ENCODE results near the gene TNFRSF8. TPM values are rescaled to one million over a fixed set of nuclear protein-coding genes. Genes with fewer than 3 reads are reported as not detected.

The TNFRSF8 gene
- total RNA-seq, 3 donors from 2014 or later (not counting 1 experiment from before 2014, with no cell fraction given): 0.34 to 1.7 (median 0.50) TPM

DNA sequence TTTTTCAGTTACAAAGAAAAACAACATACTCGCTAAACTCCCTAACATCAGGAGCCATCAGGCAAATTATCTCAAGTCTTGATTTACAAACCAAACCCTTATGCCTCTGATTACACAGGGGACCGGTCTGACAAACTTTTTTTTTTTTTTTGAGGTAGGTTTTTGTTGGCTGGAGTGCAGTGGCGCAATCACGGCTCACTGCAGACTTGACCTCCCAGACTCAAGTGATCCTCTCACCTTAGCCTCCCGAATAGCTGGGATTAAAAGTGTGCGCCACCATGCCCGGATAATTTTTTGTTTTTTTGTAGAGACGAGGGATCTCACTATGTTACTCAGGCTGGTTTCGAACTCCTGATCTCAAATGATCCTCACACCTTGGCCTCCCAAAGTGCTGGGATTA lies 47.6 kb upstream of the TNFRSF8 start:
- Histone ChIP-seq H3K27ac (ENCODE audit: low read length) (no peak overlapping the region), H3K27me3 (ENCODE audit: control insufficient read depth, insufficient read depth, low read length) (no peaks in the 10 kb centered on the region), H3K9me3 (ENCODE audit: control insufficient read depth, insufficient read depth, low read length) (no peaks in the 10 kb centered on the region), H3K36me3 (ENCODE audit: control insufficient read depth, insufficient read depth, low read length) (peaks cover 25% of the 10 kb centered on the region), H3K4me3 (ENCODE audit: low read length) (no peak overlapping the region), H3K4me1 (ENCODE audit: control insufficient read depth, insufficient read depth, low read length) (peaks cover 14% of the 10 kb centered on the region)
- Mint-ChIP-seq H3K4me3 (no peak overlapping the region), H3K9me3 (no peaks in the 10 kb centered on the region), H3K36me3 (no peaks in the 10 kb centered on the region), H3K27me3 (ENCODE audit: low read depth in 2 of 2) (no peaks in the 10 kb centered on the region), H3K27ac (no peak overlapping the region), H3K4me1 (peaks cover 6 to 19% of the 10 kb centered on the region in 2 donors)
- intact Hi-C loops (cut with micrococcal nuclease): no loop called here
- ATAC-seq: no peak
- 93% methylated on average over 8 of the region's 9 CpGs for WGBS (ENCODE audit: insufficient coverage)
- TF ChIP-seq, protein P1, sequence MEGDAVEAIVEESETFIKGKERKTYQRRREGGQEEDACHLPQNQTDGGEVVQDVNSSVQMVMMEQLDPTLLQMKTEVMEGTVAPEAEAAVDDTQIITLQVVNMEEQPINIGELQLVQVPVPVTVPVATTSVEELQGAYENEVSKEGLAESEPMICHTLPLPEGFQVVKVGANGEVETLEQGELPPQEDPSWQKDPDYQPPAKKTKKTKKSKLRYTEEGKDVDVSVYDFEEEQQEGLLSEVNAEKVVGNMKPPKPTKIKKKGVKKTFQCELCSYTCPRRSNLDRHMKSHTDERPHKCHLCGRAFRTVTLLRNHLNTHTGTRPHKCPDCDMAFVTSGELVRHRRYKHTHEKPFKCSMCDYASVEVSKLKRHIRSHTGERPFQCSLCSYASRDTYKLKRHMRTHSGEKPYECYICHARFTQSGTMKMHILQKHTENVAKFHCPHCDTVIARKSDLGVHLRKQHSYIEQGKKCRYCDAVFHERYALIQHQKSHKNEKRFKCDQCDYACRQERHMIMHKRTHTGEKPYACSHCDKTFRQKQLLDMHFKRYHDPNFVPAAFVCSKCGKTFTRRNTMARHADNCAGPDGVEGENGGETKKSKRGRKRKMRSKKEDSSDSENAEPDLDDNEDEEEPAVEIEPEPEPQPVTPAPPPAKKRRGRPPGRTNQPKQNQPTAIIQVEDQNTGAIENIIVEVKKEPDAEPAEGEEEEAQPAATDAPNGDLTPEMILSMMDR (IDR thresholded peaks at IDR 0.05): no peak
- DNase-seq: no peak

DNA sequence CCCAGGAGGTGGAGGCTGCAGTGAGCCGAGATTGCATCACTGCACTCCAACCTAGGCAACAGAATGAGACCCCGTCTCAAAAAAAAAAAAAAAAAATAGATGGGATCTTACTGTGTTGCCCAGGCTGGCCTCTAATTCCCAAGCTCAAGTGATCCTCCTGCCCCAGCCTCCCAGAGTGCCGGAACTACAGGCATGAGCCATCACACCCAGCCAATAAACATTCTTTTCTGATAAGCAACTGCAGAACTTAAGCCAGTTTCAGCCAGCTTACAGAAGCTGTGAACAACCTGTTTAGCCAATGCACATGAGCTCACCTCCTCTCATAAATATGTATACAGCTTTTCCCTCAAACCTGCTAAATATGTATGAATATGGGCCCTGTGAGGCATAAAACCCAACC lies 46.9 kb upstream of the TNFRSF8 start:
- Mint-ChIP-seq H3K4me1 (peaks cover 6 to 19% of the 10 kb centered on the region in 2 donors), H3K27ac (no peak overlapping the region), H3K27me3 (ENCODE audit: low read depth in 2 of 2) (no peaks in the 10 kb centered on the region), H3K36me3 (no peaks in the 10 kb centered on the region), H3K4me3 (no peak overlapping the region), H3K9me3 (no peaks in the 10 kb centered on the region)
- peaks cover 17% of the 10 kb centered on the region for H3K4me1 ChIP-seq (ENCODE audit: control insufficient read depth, insufficient read depth, low read length)
- peaks cover 18% of the 10 kb centered on the region for H3K36me3 ChIP-seq (ENCODE audit: control insufficient read depth, insufficient read depth, low read length)
- ATAC-seq: no peak
- 100% methylated on average over 2 of the region's 3 CpGs for WGBS (ENCODE audit: insufficient coverage)
- intact Hi-C loops (cut with micrococcal nuclease): no loop called here
- no peak overlapping the region for H3K4me3 ChIP-seq (ENCODE audit: low read length)
- no peak overlapping the region for H3K27ac ChIP-seq (ENCODE audit: low read length)
- H3K27me3 ChIP-seq (ENCODE audit: control insufficient read depth, insufficient read depth, low read length): no peaks in the 10 kb centered on the region
- no peaks in the 10 kb centered on the region for H3K9me3 ChIP-seq (ENCODE audit: control insufficient read depth, insufficient read depth, low read length)
- TF ChIP-seq, protein P1 (IDR thresholded peaks at IDR 0.05): no peak
- DNase-seq: no peak

DNA sequence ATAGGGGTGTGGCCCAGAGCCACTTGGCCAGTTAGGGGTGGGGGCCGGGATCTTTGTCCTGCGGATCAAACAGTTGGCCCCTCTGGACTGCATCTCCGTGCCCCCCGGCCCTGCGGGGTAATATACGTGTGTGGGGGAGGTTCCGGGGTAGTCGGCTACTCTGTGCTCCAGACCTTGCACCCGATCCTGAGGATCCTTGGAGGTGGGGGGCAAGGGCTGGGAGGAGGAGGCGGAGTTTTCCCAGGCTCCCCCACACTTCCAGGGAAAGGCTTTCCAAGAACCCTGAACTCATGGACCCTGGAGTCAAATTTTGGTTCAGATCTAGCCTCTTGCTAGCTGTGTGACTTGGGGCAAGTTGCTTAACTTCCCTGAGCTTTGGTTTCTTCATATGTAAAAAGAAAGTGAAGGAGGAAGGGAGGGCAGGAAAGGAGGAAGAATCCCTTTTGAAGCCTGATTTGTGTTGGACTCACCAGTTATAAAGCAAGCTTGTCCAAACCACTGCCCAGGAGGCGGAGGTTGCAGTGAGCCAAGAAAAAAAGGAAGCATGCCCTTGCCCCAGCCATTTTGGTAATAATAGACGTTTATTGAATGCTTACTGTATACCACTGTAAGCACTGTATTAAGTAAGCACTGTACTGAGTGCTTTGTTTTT lies 43.1 kb upstream of the TNFRSF8 start:
- no peaks in the 10 kb centered on the region for H3K36me3 Mint-ChIP-seq
- Histone ChIP-seq H3K27me3 (ENCODE audit: control insufficient read depth, insufficient read depth, low read length) (no peaks in the 10 kb centered on the region), H3K4me1 (ENCODE audit: control insufficient read depth, insufficient read depth, low read length) (peaks cover 17% of the 10 kb centered on the region), H3K27ac (ENCODE audit: low read length) (peak overlapping the region; percentile 47), H3K4me3 (ENCODE audit: low read length) (peak overlapping the region; percentile 99), H3K9me3 (ENCODE audit: control insufficient read depth, insufficient read depth, low read length) (no peaks in the 10 kb centered on the region), H3K36me3 (ENCODE audit: control insufficient read depth, insufficient read depth, low read length) (peaks cover 14% of the 10 kb centered on the region)
- TF ChIP-seq, protein P1 (IDR thresholded peaks at IDR 0.05): no peak
- H3K27me3 Mint-ChIP-seq (ENCODE audit: low read depth in 2 of 2): no peaks in the 10 kb centered on the region
- DNase-seq: peak in 1 of 2 donors; percentile 23
- H3K9me3 Mint-ChIP-seq: no peaks in the 10 kb centered on the region
- peak overlapping the region; percentile 73 to 76 for H3K27ac Mint-ChIP-seq
- 8% methylated on average over 10 of the region's 12 CpGs for WGBS (ENCODE audit: insufficient coverage)
- ATAC-seq: no peak
- H3K4me1 Mint-ChIP-seq: peaks cover 6 to 14% of the 10 kb centered on the region in 2 donors
- H3K4me3 Mint-ChIP-seq: peak overlapping the region; percentile 91
- intact Hi-C loops (cut with micrococcal nuclease): loop anchor here (1.0 kb wide), 1 partner anchor 40 kb away; the partner anchor contains the start of gene MFN2

DNA sequence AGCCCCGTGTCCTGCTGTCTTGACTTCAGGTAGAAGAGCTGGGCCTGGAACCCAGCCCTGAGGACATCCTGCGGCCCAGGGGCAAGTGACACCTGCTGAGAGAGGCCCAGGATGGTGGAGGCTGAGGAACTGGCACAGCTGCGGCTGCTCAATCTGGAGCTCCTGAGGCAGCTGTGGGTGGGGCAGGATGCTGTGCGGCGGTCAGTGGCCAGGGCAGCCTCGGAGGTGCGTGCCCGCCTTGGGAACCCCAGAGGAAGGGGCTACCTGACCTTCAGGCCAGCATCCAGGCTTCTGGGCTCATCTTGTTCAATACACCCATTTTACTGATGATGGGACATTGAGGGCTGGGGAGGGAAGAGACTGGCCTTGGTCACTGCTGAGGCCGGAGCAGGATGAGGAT lies 41.5 kb upstream of the TNFRSF8 start:
- TF ChIP-seq, protein P1 (IDR thresholded peaks at IDR 0.05): no peak
- intact Hi-C loops (cut with micrococcal nuclease): no loop called here
- WGBS (ENCODE audit: insufficient coverage): 95% methylated on average over 9 of the region's 9 CpGs
- no peak for ATAC-seq
- Mint-ChIP-seq H3K36me3 (peaks cover 3% of the 10 kb centered on the region), H3K9me3 (no peaks in the 10 kb centered on the region), H3K27me3 (ENCODE audit: low read depth in 2 of 2) (no peaks in the 10 kb centered on the region), H3K4me1 (peaks cover 6 to 14% of the 10 kb centered on the region in 2 donors), H3K4me3 (no peak overlapping the region), H3K27ac (no peak overlapping the region)
- no peaks in the 10 kb centered on the region for H3K27me3 ChIP-seq (ENCODE audit: control insufficient read depth, insufficient read depth, low read length)
- no peak for DNase-seq
- H3K4me1 ChIP-seq (ENCODE audit: control insufficient read depth, insufficient read depth, low read length): peaks cover 17% of the 10 kb centered on the region
- H3K4me3 ChIP-seq (ENCODE audit: low read length): no peak overlapping the region
- H3K9me3 ChIP-seq (ENCODE audit: control insufficient read depth, insufficient read depth, low read length): no peaks in the 10 kb centered on the region
- peaks cover 23% of the 10 kb centered on the region for H3K36me3 ChIP-seq (ENCODE audit: control insufficient read depth, insufficient read depth, low read length)
- no peak overlapping the region for H3K27ac ChIP-seq (ENCODE audit: low read length)
